Upper lobe of left lung (tissue), 6 donors: Measurements from ENCODE around the gene MS4A10. TPM values are rescaled to one million over a fixed set of nuclear protein-coding genes. Genes with fewer than 3 reads are reported as not detected.
"Not testable (repeated sequence)": the region's sequence is repeated elsewhere in the genome, so short reads cannot be mapped to it uniquely, and the experiment has no call there.

Source experiments
- ATAC-seq, 2 donors: fragments of 200-7000 bp; cut with Tn5 transposase; one replicate each; pipeline ENCODE4 v1.9.1; 2022; ENCODE audit warnings: mild to moderate bottlenecking in 2 of 2, moderate library complexity in 2 of 2; ENCODE audit not compliant: low FRiP score in 2 of 2
- DNase-seq, 2 donors: peaks; one replicate each; pipeline ENCODE4 v3.0.0-alpha.2; 2019 to 2020
- H3K27ac ChIP-seq, 4 donors: fragments of 200-600 bp; sonication (generic); one replicate each; pipeline ENCODE4 v1.5.1; 2016 to 2019
- H3K27me3 ChIP-seq, 4 donors: fragments of 200-600 bp; sonication (generic); one replicate each; pipeline ENCODE4 v1.5.1; 2017 to 2019
- H3K36me3 ChIP-seq, 4 donors: fragments of 200-600 bp; sonication (generic); one replicate each; pipeline ENCODE4 v1.5.1; 2016 to 2019
- H3K4me1 ChIP-seq, 4 donors: fragments of 200-600 bp; sonication (generic); one replicate each; pipeline ENCODE4 v1.5.1; 2018 to 2019
- H3K4me3 ChIP-seq, 4 donors: fragments of 200-600 bp; sonication (generic); one replicate each; pipeline ENCODE4 v1.5.1; 2017 to 2019; ENCODE audit warnings: mild to moderate bottlenecking in 2 of 4, moderate library complexity in 1 of 4
- H3K9me3 ChIP-seq, 4 donors: fragments of 200-600 bp; sonication (generic); one replicate each; pipeline ENCODE4 v1.5.1; 2018 to 2019
- CTCF ChIP-seq, 6 experiments: fragments of 450-650 bp in 4 of 6; fragments of 200-600 bp in 2 of 6; sonication (generic) in 2 of 6; IDR thresholded peaks; one replicate each; pipeline ENCODE4 v1.5.1; 2016 to 2019; ENCODE audit warnings: antibody characterized with exemption in 6 of 6
- EP300 ChIP-seq, 4 donors: sonication (generic); formaldehyde crosslinking; IDR thresholded peaks; one replicate each; pipeline ENCODE4 v1.5.1; 2017; ENCODE audit warnings: antibody characterized with exemption in 4 of 4, control low read depth in 2 of 4
- POLR2A ChIP-seq, 4 donors: fragments of 450-650 bp; IDR thresholded peaks; one replicate each; pipeline ENCODE4 v1.5.1; 2016 to 2017; ENCODE audit warnings: antibody characterized with exemption in 4 of 4, mild to moderate bottlenecking in 2 of 4
- POLR2AphosphoS5 ChIP-seq, 2 donors: sonication (generic); formaldehyde crosslinking; IDR thresholded peaks; one replicate each; pipeline ENCODE4 v1.5.1; 2017; ENCODE audit warnings: antibody characterized with exemption in 2 of 2
- WGBS, 2 donors: methylation state at CpG; one replicate each; pipeline ENCODE4 v1.1.5; 2017 to 2018; 5-methylcytosine and 5-hydroxymethylcytosine counted together
- total RNA-seq, 6 donors: library from RNA; depleted of rRNA in 4 of 6; stranded (reverse); fragments of >200 nt in 4 of 6; gene quantifications; one replicate each; pipeline versions ENCODE4 v1.1.0 to v1.2.1, GENCODE V29; 2016 to 2021
- donor health status: DM: no; HTN: no; CAD: no; lungs with moderate emphysema.
- donor health status: DM: no; HTN: yes; CAD: no; lungs with severe emphysema.

Gene MS4A10
- total RNA-seq, 6 donors from 2014 or later, result not detected

GRCh38 chr11:60753309-60753708 is 31.8 kb upstream of the MS4A10 start:
- ATAC-seq (no peak), DNase-seq (no peak)
- no peak for TF ChIP-seq CTCF (IDR thresholded peaks at IDR 0.05)
- TF ChIP-seq EP300 (IDR thresholded peaks at IDR 0.05), result no peak
- TF ChIP-seq POLR2A (IDR thresholded peaks at IDR 0.05), result no peak
- TF ChIP-seq POLR2AphosphoS5 (IDR thresholded peaks at IDR 0.05), result no peak
- no peak overlapping the region for H3K4me3 ChIP-seq
- H3K4me1 ChIP-seq, result peaks cover 0 to 5% (median 0%) of the 10 kb centered on the region in 4 donors
- WGBS, 2 donors, result 38 to 53% methylated on average over 4 of the region's 4 CpGs
- no peaks in the 10 kb centered on the region for H3K9me3 ChIP-seq
- no peaks in the 10 kb centered on the region for H3K36me3 ChIP-seq
- no peaks in the 10 kb centered on the region for H3K27me3 ChIP-seq
- no peak overlapping the region for H3K27ac ChIP-seq

GRCh38 chr11:60754887-60755286 is 30.2 kb upstream of the MS4A10 start:
- DNase-seq (no peak), ATAC-seq (no peak)
- H3K27ac ChIP-seq, result no peak overlapping the region
- no peaks in the 10 kb centered on the region for H3K27me3 ChIP-seq
- no peaks in the 10 kb centered on the region for H3K9me3 ChIP-seq
- no peaks in the 10 kb centered on the region for H3K36me3 ChIP-seq
- H3K4me3 ChIP-seq, result no peak overlapping the region
- no peak for TF ChIP-seq EP300 (IDR thresholded peaks at IDR 0.05)
- peaks cover 0 to 5% (median 0%) of the 10 kb centered on the region in 4 donors for H3K4me1 ChIP-seq
- WGBS, 2 donors, result 86 to 95% methylated on average over 6 of the region's 6 CpGs

GRCh38 chr11:60756307-60757032 is 28.7 kb upstream of the MS4A10 start, which contains the start of gene MS4A15:
Gene MS4A15 (plus strand): TSS chr11:60756867. CDS start chr11:60763734, 6,867 bp downstream.
- H3K36me3 ChIP-seq, result no peaks in the 10 kb centered on the region
- H3K4me1 ChIP-seq, result peaks cover 0 to 5% (median 0%) of the 10 kb centered on the region in 4 donors
- peak in 1 of 4 donors; percentile 21 for TF ChIP-seq POLR2A (IDR thresholded peaks at IDR 0.05)
- TF ChIP-seq POLR2AphosphoS5 (IDR thresholded peaks at IDR 0.05), result no peak
- peak in 5 of 6 experiments; percentile 18 to 63 (median 34) for TF ChIP-seq CTCF (IDR thresholded peaks at IDR 0.05)
- peak in 1 of 4 donors; percentile 89 for TF ChIP-seq EP300 (IDR thresholded peaks at IDR 0.05)
- peak within 1 kb of the TSS in 3 of 4 donors; percentile 20 to 27 (median 24) for H3K4me3 ChIP-seq
- no peaks in the 10 kb centered on the region for H3K9me3 ChIP-seq
- peak in 1 of 2 donors; percentile 57 for DNase-seq
- H3K27ac ChIP-seq, result peak within 1 kb of the TSS in 3 of 4 donors; percentile 48 to 64 (median 61)
- 51 to 56% methylated on average over 14 of the region's 14 CpGs for WGBS, 2 donors
- H3K27me3 ChIP-seq, result no peaks in the 10 kb centered on the region
- peak; percentile 38 to 84 for ATAC-seq

- Histone ChIP-seq H3K27ac (peak overlapping the region in 3 of 4 donors; percentile 48 to 64 (median 61)), H3K4me3 (peak overlapping the region in 3 of 4 donors; percentile 20 to 27 (median 24)), H3K9me3 (no peaks in the 10 kb centered on the region), H3K36me3 (no peaks in the 10 kb centered on the region), H3K4me1 (peaks cover 0 to 5% (median 0%) of the 10 kb centered on the region in 4 donors), H3K27me3 (no peaks in the 10 kb centered on the region)
- WGBS, 2 donors, result 88 to 90% methylated on average over 19 of the region's 19 CpGs
- ATAC-seq (peak in 1 of 2 donors; percentile 20), DNase-seq (no peak)
- no peak for TF ChIP-seq EP300 (IDR thresholded peaks at IDR 0.05)
- no peak for TF ChIP-seq POLR2A (IDR thresholded peaks at IDR 0.05)
- no peak for TF ChIP-seq CTCF (IDR thresholded peaks at IDR 0.05)
- TF ChIP-seq POLR2AphosphoS5 (IDR thresholded peaks at IDR 0.05), result no peak
These were observed 27.8 kb upstream of the MS4A10 start for GRCh38 chr11:60757231-60757800.

GRCh38 chr11:60758671-60759070 is 26.5 kb upstream of the MS4A10 start:
- H3K36me3 ChIP-seq, H3K9me3 ChIP-seq, H3K27me3 ChIP-seq, ATAC-seq, H3K27ac ChIP-seq, DNase-seq, H3K4me1 ChIP-seq: not testable (repeated sequence)
- 90 to 93% methylated on average over 4 of the region's 4 CpGs for WGBS, 2 donors
- H3K4me3 ChIP-seq, result peak overlapping the region in 3 of 4 donors; percentile 20 to 27 (median 24)

- ATAC-seq, result not testable (repeated sequence)
These were observed 25.5 kb upstream of the MS4A10 start for GRCh38 chr11:60759438-60760225.

More at GRCh38 chr11:60759438-60760225, 25.5 kb upstream of the MS4A10 start:
- not testable (repeated sequence) for H3K9me3 ChIP-seq, H3K36me3 ChIP-seq, H3K27me3 ChIP-seq, DNase-seq
- Histone ChIP-seq H3K27ac (peak overlapping the region in 1 of 4 donors; percentile 39), H3K4me3 (peak overlapping the region in 2 of 4 donors; percentile 24 to 27), H3K4me1 (peaks cover 0 to 13% (median 0%) of the 10 kb centered on the region in 4 donors)
- WGBS, 2 donors, result 66 to 69% methylated on average over 22 of the region's 22 CpGs
